ENCODE measurements around the gene TRAPPC12.

Gene TRAPPC12

DNA sequence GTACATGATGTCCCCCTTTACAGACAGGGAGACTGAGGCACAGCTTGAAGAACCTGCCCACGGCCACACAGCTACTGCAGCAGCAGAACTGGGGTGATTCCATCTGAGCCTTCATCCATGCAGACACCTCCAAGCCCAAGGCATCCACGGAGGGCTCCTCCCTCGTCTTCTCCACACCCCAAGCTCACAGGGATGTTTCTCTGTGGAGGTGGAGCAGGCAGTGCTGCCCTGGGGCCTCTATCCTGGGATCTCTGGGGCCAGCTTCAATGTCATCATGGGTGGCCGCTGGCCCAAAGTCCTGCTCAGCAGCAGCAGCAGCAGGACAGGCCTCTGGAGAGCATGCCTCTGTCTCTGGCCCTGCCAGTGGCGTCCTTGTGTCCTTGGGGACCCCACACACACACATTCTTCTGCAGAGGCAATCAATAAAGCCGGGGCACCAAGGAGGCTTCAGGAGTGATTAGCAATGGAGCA lies 108.6 kb downstream of the TRAPPC12 start:
- TF ChIP-seq, protein P1, sequence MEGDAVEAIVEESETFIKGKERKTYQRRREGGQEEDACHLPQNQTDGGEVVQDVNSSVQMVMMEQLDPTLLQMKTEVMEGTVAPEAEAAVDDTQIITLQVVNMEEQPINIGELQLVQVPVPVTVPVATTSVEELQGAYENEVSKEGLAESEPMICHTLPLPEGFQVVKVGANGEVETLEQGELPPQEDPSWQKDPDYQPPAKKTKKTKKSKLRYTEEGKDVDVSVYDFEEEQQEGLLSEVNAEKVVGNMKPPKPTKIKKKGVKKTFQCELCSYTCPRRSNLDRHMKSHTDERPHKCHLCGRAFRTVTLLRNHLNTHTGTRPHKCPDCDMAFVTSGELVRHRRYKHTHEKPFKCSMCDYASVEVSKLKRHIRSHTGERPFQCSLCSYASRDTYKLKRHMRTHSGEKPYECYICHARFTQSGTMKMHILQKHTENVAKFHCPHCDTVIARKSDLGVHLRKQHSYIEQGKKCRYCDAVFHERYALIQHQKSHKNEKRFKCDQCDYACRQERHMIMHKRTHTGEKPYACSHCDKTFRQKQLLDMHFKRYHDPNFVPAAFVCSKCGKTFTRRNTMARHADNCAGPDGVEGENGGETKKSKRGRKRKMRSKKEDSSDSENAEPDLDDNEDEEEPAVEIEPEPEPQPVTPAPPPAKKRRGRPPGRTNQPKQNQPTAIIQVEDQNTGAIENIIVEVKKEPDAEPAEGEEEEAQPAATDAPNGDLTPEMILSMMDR (IDR thresholded peaks at IDR 0.05; ENCODE audit: insufficient read depth, low read length, missing control alignments) = no peak
- DNase-seq (ENCODE audit: low read depth, low spot score) = no peak
- ChIA-PET CTCF (interaction anchor here (1.2 kb wide), 1 partner anchor 26 kb away, joined by 3 read pairs; no protein-coding TSS in a partner anchor), POLR2A (no interaction called here)
- H3K4me3 ChIP-seq (ENCODE audit: low read depth, low read length) = no peak overlapping the region

DNA sequence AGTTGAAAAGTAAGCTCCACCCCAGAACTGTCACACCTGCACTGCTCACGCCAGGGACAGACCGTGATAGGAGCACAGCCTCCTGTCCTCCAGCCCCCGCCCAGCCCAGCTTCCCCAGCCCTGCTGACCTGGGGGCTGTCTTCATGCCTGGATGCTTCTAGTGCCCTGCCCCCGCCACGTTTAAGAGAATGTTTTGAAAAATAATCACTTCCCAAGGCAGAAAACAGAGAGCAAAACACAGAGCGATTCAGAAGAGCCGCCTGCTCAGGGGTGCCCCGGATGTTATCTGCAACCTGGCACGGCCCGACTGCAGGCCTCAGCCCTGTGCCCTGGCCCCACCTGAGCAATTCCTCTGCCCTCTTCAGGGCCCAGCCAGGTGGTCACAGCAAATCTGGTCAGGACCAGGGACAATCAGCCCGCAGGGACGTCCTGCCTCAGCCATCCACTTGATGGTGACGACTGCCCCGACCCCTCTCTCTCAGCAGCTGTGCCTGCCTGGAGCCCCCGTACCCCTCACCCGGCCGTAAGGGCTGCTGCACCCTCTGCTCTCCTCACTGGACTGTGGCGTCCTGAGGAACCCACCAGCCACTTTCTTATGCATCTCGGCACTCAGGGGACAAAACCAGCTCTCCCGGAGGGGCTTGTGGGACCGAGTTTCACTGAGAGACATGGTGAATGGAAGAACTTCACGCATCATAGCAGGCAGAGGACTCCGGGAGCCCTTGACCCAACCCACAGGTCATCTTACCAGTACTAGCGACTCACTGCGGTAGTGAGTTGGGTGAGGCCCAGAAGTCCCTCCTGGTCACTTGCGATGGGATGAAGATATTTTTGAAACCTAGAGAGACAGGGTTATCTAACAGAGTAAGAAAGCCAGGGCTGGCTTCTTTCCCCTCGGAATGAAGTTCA lies 109.6 kb downstream of the TRAPPC12 start:
- DNase-seq (ENCODE audit: low read depth, low spot score) = no peak
- no peak overlapping the region for H3K4me3 ChIP-seq (ENCODE audit: low read depth, low read length)
- TF ChIP-seq, protein P1 (IDR thresholded peaks at IDR 0.05; ENCODE audit: insufficient read depth, low read length, missing control alignments) = no peak
- ChIA-PET POLR2A (no interaction called here), CTCF (interaction anchor here (1.5 kb wide), 1 partner anchor 27 kb away, joined by 4 read pairs; no protein-coding TSS in a partner anchor)

DNA sequence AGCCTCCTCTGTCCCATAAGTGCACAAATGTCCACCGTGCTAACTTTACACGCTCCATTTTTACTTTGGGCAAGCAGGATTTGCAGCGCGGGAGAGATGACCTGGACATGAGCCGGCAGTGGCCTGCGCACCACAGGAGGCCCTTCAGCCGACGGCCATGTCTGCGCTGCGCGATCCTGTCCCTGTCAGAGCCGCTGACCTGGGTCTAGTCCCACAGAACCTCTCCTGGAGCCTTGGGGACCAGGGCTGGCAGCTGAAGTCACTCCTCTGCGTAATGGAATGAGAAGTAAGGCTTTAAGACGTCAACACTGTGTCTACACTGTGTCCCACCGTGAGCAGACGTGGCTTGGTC lies 110.2 kb downstream of the TRAPPC12 start:
- TF ChIP-seq, protein P1 (IDR thresholded peaks at IDR 0.05; ENCODE audit: insufficient read depth, low read length, missing control alignments) = no peak
- ChIA-PET POLR2A (no interaction called here), CTCF (interaction anchor here (1.5 kb wide), 1 partner anchor 28 kb away, joined by 4 read pairs; no protein-coding TSS in a partner anchor)
- no peak overlapping the region for H3K4me3 ChIP-seq (ENCODE audit: low read depth, low read length)
- DNase-seq (ENCODE audit: low read depth, low spot score) = no peak

DNA sequence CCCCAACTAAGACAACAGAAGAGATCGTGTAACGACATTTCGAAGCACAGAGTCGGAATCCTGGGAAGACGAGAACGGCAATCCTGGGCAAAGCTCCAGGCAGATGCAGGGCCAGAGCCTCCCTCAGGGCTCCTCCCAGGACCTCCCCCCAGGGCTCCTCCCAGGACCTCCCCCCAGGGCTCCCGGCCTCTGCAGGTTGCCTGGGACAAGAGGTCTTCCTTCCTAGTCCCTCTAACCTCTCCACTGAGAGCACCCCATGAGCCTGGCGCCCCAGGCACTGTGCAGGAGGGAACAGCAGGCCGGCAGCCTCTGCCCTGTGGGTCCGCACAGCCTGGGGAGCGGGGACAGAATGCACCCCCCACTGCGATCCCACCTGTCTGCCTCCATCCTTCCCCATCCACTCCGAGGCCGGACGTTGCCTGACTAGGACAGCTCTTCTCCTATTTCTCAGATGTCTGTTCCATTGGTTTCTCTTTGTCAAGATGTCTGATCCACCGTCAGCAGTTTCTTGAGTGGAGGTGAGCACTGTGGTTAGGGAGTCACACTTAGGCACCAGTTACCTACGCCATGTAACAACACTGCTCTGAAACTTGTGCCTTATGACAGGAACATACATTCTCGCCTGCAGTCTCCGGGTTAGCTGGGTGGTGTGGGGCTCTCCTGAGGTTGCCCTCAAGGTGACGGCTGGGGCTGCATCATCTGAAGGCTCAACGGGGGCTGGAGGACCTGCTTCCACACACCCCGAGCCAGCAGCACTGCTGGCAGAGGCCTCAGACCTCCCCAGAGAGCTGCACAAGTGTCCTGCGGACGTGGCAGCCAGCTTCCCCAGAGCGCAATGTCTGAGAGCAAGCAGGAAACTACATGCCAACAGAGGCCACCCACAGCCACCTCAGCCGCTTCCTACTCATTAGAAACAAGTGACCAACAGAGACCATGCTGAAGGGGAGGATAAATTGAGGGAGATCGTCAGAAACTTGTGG lies 111.0 kb downstream of the TRAPPC12 start:
- no peak overlapping the region for H3K4me3 ChIP-seq (ENCODE audit: low read depth, low read length)
- ChIA-PET POLR2A (interaction anchor here (1.0 kb wide), 1 partner anchor 28 kb away, joined by 3 read pairs; no protein-coding TSS in a partner anchor), CTCF (interaction anchor here (1.5 kb wide), 1 partner anchor 29 kb away, joined by 4 read pairs; no protein-coding TSS in a partner anchor)
- TF ChIP-seq, protein P1 (IDR thresholded peaks at IDR 0.05; ENCODE audit: insufficient read depth, low read length, missing control alignments) = no peak
- DNase-seq (ENCODE audit: low read depth, low spot score) = no peak

DNA sequence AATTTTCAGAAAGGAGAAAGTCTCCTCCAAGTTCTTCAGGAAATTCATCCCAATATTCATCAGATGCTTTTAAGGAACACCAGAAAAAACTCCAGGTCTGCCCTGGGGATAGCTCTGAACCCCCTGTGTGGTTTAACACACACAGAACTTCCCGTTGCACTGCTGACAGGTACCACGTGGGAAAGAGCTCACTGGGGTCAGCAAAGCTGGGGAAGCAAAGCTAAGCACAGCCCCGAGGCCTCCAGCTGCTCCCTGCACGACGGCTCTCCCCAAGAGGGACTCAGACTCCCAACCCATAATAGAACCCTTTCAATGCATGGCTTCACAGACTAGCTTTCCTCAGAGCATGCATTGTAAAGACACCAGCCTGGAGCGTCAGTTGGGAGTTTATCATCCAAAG lies 111.8 kb downstream of the TRAPPC12 start:
- TF ChIP-seq, protein P1 (IDR thresholded peaks at IDR 0.05; ENCODE audit: insufficient read depth, low read length, missing control alignments) = no peak
- CTCF ChIA-PET = interaction anchor here (1.7 kb wide), 1 partner anchor 67 kb away, joined by 6 read pairs; no protein-coding TSS in a partner anchor
- no peak overlapping the region for H3K4me3 ChIP-seq (ENCODE audit: low read depth, low read length)
- DNase-seq (ENCODE audit: low read depth, low spot score) = no peak
- POLR2A ChIA-PET = interaction anchor here (1.0 kb wide), 1 partner anchor 27 kb away, joined by 3 read pairs; no protein-coding TSS in a partner anchor
